GM19395 (cell line): ENCODE results near the gene R3HDM1.
A peak's percentile ranks its signal among the peaks of the same experiment; 100 is the strongest.
"Not testable (repeated sequence)": the region's sequence is repeated elsewhere in the genome, so short reads cannot be mapped to it uniquely, and the experiment has no call there.

Source experiments
- ATAC-seq: cut with Tn5 transposase; IDR thresholded peaks from one replicate; pipeline ENCODE4 v1.9.1; 2021; ENCODE audit warnings: mild to moderate bottlenecking, moderate library complexity; ENCODE audit not compliant: unreplicated experiment

Gene R3HDM1

DNA sequence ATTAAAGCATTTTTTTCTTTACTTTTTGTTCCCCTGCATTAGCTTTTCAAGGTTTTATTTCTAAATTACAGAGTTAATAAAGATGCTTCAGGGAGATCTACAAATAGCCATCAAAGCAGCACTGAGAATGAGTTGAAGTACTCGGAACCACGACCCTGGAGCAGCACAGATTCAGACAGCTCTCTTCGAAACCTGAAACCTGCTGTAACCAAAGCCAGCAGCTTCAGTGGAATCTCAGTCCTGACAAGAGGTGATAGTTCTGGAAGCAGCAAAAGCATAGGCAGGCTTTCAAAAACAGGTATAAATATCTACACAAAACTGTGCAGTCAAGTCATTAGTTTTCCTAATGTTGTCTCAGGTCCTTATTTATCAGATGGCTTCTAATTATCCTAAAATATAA lies 107.5 kb downstream of the R3HDM1 start:
- no peak for ATAC-seq

DNA sequence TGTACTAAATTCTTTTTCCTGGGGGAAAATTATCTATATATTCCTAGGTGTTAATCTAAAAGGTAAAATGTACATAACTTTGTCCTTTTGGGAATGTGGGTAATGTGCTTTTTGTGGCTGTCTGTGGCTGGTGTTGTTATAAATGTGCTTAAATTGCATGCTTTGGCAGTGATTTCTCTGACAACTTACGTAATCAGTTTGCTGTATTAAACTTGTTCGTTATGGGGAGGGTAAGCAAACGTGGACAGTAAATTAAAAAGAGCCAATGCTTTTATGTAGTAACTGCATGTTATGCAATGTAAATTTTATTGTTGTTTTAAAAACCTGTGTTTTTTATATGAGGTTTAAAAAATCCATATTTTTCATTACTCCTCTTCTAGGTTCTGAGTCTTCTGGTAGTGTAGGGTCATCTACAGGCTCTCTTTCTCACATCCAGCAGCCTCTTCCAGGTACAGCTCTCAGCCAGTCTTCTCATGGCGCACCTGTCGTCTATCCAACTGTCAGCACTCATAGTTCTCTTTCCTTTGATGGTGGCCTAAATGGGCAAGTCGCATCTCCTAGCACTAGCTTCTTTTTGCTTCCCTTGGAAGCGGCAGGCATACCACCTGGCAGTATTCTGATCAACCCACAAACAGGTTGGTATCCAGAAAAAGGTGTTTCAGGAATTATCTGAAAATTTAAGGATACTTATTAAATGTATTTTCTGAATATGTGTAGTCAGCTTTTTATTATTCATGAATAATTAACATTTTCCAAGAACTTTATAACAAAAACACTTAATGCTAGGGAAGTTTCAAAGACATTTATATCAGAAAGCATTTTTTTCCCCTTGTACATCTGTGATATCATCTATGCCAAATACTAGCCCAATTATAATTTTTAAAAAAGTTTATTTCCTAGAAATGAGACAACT lies 110.1 kb downstream of the R3HDM1 start:
- ATAC-seq = no peak

DNA sequence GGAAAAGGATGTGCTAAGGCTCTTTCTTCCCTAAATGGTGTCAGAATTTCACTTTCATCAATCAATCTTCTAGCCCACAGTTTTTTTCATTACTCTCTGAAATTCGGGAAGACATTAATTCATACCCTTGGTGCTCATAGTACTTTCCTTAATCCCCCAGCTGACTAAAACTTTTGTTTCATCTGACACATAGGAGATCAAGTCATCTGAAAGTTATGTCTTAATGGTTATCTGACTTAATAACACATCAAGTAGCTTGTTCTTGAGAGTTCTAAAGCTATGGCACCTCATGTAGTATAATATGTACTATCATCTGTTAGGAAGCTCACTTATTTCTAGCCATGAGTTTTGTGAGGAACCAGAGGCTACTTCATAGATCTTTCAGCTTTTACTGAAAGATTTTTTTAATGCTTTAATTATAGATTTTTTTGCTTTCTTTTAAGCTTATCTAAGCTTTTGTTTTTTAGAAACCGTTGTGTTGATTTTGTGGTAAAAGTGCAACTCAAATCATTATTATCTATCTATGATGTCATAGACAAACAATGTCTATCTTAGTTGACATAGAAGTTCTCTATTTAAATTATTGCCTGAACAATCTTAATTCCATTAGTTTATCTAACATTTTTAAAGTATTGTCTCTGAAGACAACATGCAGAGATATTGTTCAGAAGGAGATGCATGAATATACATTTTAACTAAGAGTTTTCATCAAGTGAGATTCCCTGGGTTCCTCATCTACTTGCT lies 116.7 kb downstream of the R3HDM1 start:
- ATAC-seq = no peak

DNA sequence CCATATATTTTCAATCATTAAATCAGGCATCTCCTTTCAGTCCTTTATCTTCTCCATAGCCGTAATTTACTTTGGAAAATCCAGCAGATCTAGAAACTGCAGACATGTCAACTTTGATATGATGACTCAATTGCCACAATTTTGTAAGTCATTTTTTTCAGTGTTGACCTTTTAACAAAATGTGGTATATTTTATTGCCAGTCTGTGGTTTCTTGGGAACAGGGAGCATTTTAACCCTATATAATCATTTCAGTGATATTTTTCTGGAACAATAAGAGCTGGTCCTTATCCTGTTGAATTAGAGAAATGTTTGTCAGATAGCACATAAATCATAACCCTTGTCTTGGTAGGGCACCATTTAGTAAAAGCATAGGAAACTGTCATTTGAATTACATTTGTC lies 119.4 kb downstream of the R3HDM1 start:
- no peak for ATAC-seq

DNA sequence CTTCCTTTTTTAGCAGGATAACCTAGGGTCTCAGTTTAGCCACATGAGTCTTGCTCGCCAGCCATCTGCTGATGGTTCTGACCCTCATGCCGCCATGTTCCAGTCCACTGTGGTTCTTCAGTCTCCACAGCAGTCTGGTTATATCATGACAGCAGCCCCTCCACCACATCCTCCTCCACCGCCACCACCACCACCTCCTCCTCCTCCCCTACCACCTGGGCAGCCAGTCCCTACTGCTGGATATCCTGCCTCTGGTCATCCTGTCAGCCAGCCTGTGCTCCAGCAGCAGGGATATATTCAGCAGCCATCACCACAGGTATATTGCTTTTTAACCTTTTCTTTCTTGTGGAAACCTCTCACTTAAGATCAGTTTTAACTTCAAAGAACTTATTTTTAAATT lies 120.4 kb downstream of the R3HDM1 start:
- no peak for ATAC-seq

DNA sequence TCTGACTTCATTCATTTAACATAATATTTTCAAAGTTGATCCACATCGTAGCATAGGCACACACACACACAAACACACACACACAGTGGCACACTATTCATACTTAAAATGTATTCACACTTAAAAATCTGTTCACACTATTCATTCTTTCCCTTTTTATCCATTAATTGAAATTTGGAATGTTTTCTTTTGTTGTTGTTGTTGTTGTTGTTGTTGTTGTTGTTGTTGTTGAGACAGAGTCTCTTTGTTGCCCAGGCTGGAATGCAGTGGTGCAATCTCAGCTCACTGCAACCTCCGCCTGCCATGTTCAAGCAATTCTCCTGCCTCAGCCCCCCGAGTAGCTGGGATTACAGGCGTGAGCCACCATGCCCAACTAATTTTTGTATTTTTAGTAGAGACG lies 123.0 kb downstream of the R3HDM1 start:
- not testable (repeated sequence) for ATAC-seq

DNA sequence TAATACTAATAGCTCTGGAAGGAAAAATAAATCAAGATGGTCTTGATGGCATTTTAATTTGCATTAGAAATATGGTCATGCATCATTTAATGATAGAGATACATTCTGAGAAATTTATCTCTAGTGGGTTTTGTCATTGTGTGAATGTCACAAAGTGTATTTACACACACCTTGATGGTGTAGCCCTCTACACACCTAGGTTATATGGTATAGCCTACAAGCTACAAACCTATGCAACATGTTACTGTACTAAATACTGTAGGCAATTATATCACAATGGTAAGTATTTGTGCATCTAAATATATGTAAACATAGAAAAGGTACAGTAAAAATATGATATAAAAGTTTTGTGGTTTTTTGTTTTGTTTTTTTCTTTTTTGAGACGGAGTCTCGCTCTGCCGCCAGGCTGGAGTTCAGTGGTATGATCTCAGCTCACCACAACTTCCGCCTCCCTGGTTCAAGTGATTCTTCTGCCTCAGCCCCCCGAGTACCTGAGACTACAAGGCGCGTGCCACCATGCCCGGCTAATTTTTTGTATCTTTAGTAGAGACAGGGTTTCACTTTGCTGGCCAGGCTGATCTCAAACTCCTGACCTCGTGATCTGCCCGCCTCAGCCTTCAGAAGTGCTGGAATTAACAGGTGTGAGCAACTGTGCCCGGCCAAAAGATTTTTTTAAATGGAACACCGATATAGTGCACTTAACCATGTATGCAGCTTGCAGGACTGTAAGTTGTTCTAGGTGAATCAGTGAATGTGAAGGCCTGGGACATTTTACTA lies 126.7 kb downstream of the R3HDM1 start:
- ATAC-seq = no peak

DNA sequence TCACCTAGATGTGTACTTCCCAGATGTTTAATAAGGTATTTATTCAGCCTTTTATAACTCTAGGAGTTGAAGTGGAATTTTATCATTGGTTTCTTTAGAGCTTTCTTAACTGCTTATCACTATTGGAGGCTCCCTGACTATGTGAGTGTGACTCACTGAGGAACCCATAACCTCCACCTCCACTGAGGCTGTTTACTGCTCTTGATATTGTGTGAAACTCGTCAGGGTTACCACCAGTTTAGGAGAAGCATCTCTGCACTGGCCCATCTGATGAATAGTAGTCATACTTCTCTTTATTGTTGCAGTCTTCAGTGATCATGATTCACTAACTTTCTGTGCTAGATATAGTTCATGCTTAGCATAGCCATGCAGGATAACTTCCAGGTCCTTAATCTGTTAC lies 130.8 kb downstream of the R3HDM1 start:
- ATAC-seq = no peak

DNA sequence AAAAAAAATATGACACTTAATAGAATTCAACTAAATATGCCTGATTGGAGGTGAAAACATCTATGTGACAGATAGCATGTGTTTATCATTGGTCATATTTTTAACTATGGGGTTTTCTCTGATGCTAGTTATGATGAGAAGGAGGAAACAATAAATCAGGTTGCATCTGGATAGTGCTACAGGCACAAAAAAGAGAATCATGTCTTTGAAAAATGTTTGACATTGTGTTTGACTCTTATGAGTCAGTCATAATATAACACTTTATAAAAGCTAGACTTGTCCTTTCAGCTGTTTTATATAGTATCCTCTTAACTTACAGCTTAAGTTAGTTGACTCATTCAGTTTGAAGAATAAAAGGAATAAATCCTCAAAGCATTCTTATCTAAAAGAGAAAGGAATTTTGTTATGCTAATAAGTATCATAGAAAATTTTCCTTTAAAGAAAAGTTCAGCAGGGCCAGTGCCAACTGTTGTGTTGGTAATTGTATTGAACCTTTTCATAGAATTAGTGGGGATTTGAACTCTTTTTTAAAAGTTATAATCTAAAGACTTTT lies 131.9 kb downstream of the R3HDM1 start:
- no peak for ATAC-seq

DNA sequence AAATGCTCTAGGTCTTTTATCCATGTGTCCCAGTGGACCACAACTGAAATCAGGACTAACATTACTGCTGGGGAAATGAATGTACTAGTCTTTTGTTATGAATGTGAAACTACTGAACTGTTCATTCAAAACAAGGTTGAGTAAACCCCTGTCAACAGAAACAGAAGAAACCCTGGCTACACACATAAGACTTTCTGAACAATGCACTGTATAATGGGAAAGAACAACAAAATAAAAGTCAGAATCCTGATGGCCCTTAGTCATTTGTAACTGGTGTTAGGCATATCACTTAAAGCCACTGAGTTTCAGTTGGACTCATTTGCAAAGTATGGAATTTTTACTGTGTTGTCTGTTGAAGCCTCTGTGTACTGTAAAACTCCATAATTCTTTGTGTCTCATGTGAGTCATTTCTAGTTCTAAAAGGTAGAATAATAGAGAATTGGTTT lies 133.4 kb downstream of the R3HDM1 start:
- peak; percentile 91 for ATAC-seq

DNA sequence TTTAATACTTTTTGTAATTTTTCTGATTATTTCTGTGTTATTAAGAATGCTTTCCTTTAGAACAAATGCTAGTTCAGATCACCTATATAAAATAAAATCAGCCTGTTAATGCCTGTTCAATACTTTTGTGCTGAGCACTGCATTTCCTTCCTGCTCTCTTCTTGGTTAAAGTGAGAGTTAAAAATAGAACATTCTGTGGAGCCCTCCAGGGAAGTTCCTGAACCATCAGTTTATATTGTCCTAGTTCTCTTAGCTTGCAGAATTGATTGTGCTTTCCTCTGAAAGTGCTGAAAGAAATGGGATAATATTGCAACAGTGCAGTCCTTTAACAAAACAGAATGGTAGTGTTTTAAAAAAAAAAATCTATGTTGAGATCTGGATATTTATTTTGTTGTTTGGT lies 135.8 kb downstream of the R3HDM1 start:
- ATAC-seq = no peak

DNA sequence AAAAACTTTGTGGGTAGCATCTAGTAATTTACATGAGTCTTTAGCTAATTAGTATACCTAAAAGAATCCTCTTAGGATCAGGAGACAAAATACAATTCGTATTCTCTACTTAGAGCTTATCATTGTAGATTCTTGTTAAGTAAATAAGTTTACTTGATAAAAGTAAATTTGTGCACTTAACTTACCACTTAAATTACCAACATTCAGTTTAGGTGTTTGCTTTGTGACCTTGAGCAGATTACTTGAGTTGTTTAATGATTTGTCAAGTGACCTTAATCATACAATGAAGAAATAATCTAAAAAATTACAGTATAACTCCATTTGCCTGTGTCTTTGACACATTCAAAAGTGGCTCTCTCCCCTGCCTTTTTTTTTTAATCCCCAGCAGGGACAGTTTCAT lies 143.2 kb downstream of the R3HDM1 start:
- no peak for ATAC-seq

DNA sequence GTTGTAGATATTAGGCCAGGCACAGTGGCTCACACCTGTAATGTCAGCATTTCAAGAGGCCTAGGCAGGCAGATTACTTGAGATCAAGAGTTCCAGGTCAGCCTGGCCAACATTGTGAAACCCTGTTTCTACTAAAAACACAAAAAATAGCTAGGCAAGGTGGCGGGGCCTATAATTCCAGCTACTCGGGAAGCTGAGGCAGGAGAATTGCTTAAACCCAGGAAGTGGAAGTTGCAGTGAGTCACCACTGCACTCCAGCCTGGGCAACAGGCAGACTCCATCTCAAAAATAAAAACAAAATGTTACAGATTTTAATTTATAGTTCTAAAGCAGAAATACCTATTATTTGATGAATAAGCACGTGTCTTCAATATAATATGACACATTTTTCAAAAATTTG lies 144.7 kb downstream of the R3HDM1 start:
- ATAC-seq = no peak

DNA sequence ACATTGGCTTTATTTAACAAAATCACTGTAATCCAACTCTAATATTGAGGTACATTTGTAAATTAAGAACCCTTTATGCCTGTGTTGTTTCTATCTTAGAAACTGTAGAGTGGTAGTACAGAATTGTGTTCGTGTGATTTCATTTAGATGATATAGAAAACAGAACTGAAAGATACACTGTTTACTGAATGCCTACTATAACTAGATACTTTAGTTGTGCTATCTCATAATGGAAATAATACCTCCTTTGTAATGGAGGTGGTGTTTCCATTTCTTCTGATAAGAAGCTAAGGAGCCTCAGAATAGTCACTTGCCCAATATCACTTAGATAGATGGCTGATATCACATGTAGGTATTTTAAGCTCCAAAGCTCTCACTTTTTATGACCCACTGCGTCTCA lies 147.8 kb downstream of the R3HDM1 start:
- ATAC-seq = no peak

DNA sequence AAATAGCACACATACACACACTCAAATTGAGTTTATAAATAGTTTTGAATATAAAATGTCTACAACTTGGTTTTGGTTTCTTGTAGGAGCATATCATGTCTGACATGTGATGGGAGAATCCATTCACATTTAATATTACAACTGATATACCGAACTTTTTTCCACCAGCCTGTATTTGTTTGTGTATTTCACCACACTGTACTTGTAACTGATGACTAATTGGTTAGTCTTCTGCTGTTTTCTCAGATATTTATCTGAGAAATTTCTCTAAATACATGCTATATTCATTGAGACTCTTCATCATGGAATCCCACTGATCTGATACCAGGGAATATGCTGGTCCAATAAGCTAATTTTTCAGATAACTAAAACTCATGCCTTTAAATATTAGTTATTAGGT lies 154.1 kb downstream of the R3HDM1 start:
- ATAC-seq = no peak

DNA sequence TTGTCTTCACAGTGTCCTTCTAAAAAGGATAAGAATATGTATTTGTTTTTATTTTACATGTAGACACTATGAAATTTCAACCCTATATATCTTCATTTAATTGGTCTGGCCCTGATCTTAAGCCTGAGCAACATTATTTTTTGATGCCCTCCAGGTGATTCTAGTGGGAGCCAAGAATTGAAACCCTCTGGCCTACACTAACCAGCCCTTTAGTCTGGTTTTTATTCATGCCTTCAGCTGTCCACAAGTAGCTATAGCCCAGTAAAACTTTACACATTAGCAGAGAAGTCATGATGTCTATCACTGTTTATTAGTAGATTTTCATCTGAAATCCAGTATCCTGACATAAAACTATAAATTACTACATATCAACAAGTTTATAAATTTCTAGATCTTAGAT lies 157.7 kb downstream of the R3HDM1 start:
- no peak for ATAC-seq

DNA sequence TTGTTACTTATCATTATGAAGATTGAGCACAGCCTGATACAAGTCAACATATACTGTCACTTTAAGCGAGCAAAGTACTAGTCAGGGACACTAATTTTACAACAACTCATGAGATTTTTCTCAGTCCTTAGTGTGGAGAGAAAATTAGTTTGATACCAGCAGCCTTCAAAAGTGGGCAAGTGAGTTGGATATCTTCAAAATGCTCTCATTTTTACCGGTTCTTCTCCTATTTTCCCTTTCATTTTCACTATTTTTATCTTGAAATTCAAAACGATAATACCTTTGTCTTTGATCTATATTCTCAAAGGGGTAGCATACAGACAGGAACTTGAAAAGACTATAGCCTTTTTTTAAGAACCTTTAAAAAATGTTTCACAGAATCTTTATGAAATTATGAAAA lies 158.4 kb downstream of the R3HDM1 start:
- no peak for ATAC-seq

DNA sequence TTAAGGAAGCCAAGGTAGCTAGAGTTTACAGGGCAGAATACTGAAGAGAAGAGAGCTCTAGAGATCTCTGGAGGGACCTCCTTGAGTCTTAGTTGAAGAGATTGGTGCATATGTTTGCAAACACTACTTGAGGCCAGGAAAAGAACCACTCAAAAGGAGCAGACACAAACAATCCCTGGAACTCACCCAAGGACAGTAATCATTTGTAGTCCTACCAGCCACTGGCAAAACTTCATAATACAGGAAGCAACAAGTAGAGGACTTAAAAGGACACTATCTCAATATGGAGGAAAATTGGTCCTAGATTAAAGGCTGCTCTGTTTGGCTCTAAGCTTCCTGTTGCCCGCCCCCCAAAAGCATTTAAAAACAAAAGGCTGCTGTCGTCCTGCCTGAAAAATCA lies 163.4 kb downstream of the R3HDM1 start:
- ATAC-seq = no peak

DNA sequence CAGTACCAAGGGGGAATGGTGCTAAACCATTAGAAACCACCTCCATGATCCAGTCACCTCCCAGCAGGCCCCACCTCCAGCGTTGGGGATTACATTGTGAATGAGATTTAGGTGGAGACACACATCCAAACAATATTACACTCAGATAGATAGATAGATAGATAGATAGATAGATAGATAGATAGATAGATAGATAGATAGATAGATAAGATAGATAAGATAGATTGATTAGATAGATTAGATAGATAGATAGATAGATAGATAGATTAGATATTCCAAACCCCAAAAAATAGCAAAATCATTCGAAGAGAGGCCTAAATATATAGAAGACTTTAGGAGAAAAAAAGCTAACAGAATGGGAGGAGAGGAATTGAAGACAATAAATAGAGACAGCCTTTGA lies 167.6 kb downstream of the R3HDM1 start:
- ATAC-seq = no peak

DNA sequence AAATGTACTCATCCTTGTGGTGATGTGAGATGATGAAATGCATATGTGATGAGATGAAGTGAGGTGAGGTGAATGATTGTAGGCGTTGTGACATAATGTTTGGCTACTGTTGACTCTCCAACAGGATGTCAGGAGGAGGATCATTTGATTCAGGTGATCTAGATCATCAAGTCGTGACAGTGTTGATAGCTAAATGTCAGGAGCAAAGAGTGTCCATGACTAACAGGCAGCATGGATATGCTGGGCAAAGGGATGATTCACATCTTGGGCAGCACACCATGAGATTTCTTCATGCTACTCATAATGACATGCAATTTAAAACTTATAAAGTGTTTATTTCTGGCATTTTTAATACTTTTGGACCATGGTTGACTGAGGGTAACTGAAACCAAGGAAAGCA lies 170.2 kb downstream of the R3HDM1 start:
- ATAC-seq = no peak

DNA sequence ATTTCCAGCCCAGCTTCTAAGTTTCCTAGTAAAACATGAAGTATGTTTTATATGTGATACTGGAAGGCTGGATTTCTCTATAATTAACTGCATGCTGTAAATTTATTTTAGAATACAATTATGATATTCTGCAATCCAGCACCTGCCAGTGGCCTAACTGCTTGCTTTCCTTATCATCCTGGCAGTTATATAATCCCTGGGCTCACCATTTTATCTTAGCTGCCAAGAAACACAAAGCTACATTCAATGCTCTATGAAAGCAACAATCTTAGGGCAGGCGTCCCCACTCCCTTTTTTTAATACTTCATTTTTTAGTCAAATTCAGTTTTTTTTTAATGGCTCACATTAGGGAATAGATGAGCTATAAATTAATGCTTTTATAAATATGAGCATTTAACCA lies 172.0 kb downstream of the R3HDM1 start:
- ATAC-seq = no peak
